Astrocyte of the spinal cord (primary cell): ENCODE measurements around the gene C1R.

Source experiments
- DNase-seq: peaks from one replicate; pipeline ENCODE4 v3.0.0; 2011; ENCODE audit warnings: low read depth, low spot score
- H3K4me3 ChIP-seq: 2 replicates; pipeline ENCODE4 v1.5.1; 2011; ENCODE audit warnings: low read depth, mild to moderate bottlenecking, low read length, moderate library complexity
- CTCF ChIP-seq: IDR thresholded peaks from 2 replicates; pipeline ENCODE4 v1.5.1; 2012; ENCODE audit warnings: low read depth, mild to moderate bottlenecking, low read length, inconsistent platforms
- in situ Hi-C: cut with HindIII; loops from 2 replicates; pipeline ENCODE4 v1.10.0; 2017; ENCODE audit warnings: low sequenced_read_pairs

The C1R gene

GRCh38 chr12:7134396-7135166, 42.3 kb upstream of the C1R start:
- no peak for DNase-seq
- in situ Hi-C loops: no loop called here
- H3K4me3 ChIP-seq: no peak overlapping the region
- TF ChIP-seq CTCF: no peak

GRCh38 chr12:7131502-7131866, 39.2 kb upstream of the C1R start:
- H3K4me3 ChIP-seq: peak overlapping the region; percentile 59
- in situ Hi-C loops: no loop called here
- DNase-seq: no peak
- TF ChIP-seq CTCF: no peak

GRCh38 chr12:7130701-7131501, 38.7 kb upstream of the C1R start:
- no peak for TF ChIP-seq CTCF
- DNase-seq: peak; percentile 26
- peak overlapping the region; percentile 59 for H3K4me3 ChIP-seq
- in situ Hi-C loops: no loop called here

GRCh38 chr12:7129872-7130691, 37.8 kb upstream of the C1R start, which contains the start of gene CLSTN3:
Gene CLSTN3, plus strand, starts transcription at chr12:7130371. Its CDS starts 278 bp downstream, at chr12:7130649.
- no peak for TF ChIP-seq CTCF
- in situ Hi-C loops: no loop called here
- DNase-seq: peak; percentile 62
- peak within 1 kb of the TSS; percentile 59 for H3K4me3 ChIP-seq

- DNase-seq: no peak
- peak overlapping the region; percentile 59 for H3K4me3 ChIP-seq
- in situ Hi-C loops: no loop called here
- TF ChIP-seq CTCF: no peak
Measured at GRCh38 chr12:7129287-7129871, 37.1 kb upstream of the C1R start.

- peak within 1 kb of the TSS; percentile 59 for H3K4me3 ChIP-seq
- no peak for DNase-seq
- in situ Hi-C loops: no loop called here
- no peak for TF ChIP-seq CTCF
Measured at GRCh38 chr12:7128681-7129286, 36.5 kb upstream of the C1R start, which contains the start of gene RBP5. Gene RBP5, minus strand, starts transcription at chr12:7128889. Its CDS starts 114 bp downstream, at chr12:7128775.
